GM12872 (cell line): Measurements from ENCODE around the gene MEFV.

Source experiments
- CTCF ChIP-seq: IDR thresholded peaks from 3 replicates; pipeline ENCODE4 v1.5.1; 2011; ENCODE audit warnings: low read depth, mild to moderate bottlenecking, low read length, moderate library complexity; ENCODE audit not compliant: insufficient read depth

The MEFV gene

GRCh38 chr16:3259836-3260235 is 3.4 kb upstream of the MEFV start:
- no peak for TF ChIP-seq CTCF

GRCh38 chr16:3256866-3257465 is 533 bp upstream of the MEFV start:
- TF ChIP-seq CTCF = no peak

GRCh38 chr16:3254309-3254708 is 2.1 kb downstream of the MEFV start:
- no peak for TF ChIP-seq CTCF

- no peak for TF ChIP-seq CTCF
Observed at GRCh38 chr16:3252967-3253366, 3.5 kb downstream of the MEFV start.

- no peak for TF ChIP-seq CTCF
Observed at GRCh38 chr16:3249451-3249850, 7.0 kb downstream of the MEFV start.

- no peak for TF ChIP-seq CTCF
Observed at GRCh38 chr16:3249020-3249419, 7.4 kb downstream of the MEFV start.

- TF ChIP-seq CTCF = no peak
Observed at GRCh38 chr16:3248596-3248995, 7.8 kb downstream of the MEFV start.
